ENCODE data around the gene LRRC25. TPM values are rescaled to one million over a fixed set of nuclear protein-coding genes. Genes with fewer than 3 reads are reported as not detected.

Gene LRRC25
- total RNA-seq, 2 experiments from 2014 or later = not detected

GRCh38 chr19:18440936-18441803 is 43.7 kb upstream of the LRRC25 start:
- Mint-ChIP-seq H3K4me3 (no peak overlapping the region), H3K36me3 (ENCODE audit: low read depth) (peaks cover 15% of the 10 kb centered on the region), H3K4me1 (peaks cover 19% of the 10 kb centered on the region), H3K27ac (no peak overlapping the region), H3K9me3 (ENCODE audit: low read depth) (peaks cover 3% of the 10 kb centered on the region), H3K27me3 (no peaks in the 10 kb centered on the region)
- intact Hi-C loops (cut with DNase I, micrococcal nuclease) = no loop called here
- DNase-seq (no peak), ATAC-seq (no peak)
- CTCF ChIA-PET = interaction anchor here (0.6 to 1.5 kb wide), 3 partner anchors 10 to 403 kb away, joined by 3 to 4 read pairs (median 4); no protein-coding TSS in a partner anchor
- POLR2A ChIA-PET = interaction anchor here (0.7 to 1.0 kb wide), 2 partner anchors 29 to 41 kb away, joined by 3 to 4 read pairs; no protein-coding TSS in a partner anchor

- Mint-ChIP-seq H3K27ac (no peak overlapping the region), H3K36me3 (ENCODE audit: low read depth) (peaks cover 14% of the 10 kb centered on the region), H3K9me3 (ENCODE audit: low read depth) (peaks cover 3% of the 10 kb centered on the region), H3K4me3 (no peak overlapping the region), H3K27me3 (no peaks in the 10 kb centered on the region), H3K4me1 (peaks cover 23% of the 10 kb centered on the region)
- ChIA-PET CTCF (interaction anchor here (0.6 to 1.5 kb wide), 3 partner anchors 11 to 404 kb away, joined by 3 to 4 read pairs (median 4); no protein-coding TSS in a partner anchor), POLR2A (interaction anchor here (0.7 to 1.0 kb wide), 2 partner anchors 30 to 42 kb away, joined by 3 to 4 read pairs; no protein-coding TSS in a partner anchor)
- DNase-seq (peak; percentile 73), ATAC-seq (peak; percentile 51)
- intact Hi-C loops (cut with DNase I, micrococcal nuclease) = no loop called here
Observed at GRCh38 chr19:18440415-18440877, 43.0 kb upstream of the LRRC25 start.

GRCh38 chr19:18439910-18440237 is 42.5 kb upstream of the LRRC25 start:
- no peaks in the 10 kb centered on the region for H3K27me3 Mint-ChIP-seq
- peaks cover 14% of the 10 kb centered on the region for H3K36me3 Mint-ChIP-seq (ENCODE audit: low read depth)
- no peak overlapping the region for H3K4me3 Mint-ChIP-seq
- ChIA-PET CTCF (no interaction called here), POLR2A (no interaction called here)
- peaks cover 23% of the 10 kb centered on the region for H3K4me1 Mint-ChIP-seq
- no peak overlapping the region for H3K27ac Mint-ChIP-seq
- ATAC-seq (no peak), DNase-seq (no peak)
- intact Hi-C loops (cut with DNase I, micrococcal nuclease) = loop anchor here in 1 of 2 experiments (5.0 kb wide), 1 partner anchor 347 kb away; no protein-coding TSS in a partner anchor
- H3K9me3 Mint-ChIP-seq (ENCODE audit: low read depth) = peaks cover 3% of the 10 kb centered on the region

GRCh38 chr19:18439025-18439909 is 41.8 kb upstream of the LRRC25 start:
- H3K4me1 Mint-ChIP-seq = peaks cover 23% of the 10 kb centered on the region
- ChIA-PET POLR2A (interaction anchor here (0.8 to 1.0 kb wide), 2 partner anchors 83 to 219 kb away, joined by 3 to 5 read pairs; partner anchors contain the start of gene ELL), CTCF (interaction anchor here (0.6 to 0.7 kb wide), 2 partner anchors 208 to 654 kb away, joined by 3 to 5 read pairs; no protein-coding TSS in a partner anchor)
- no peak overlapping the region for H3K4me3 Mint-ChIP-seq
- intact Hi-C loops (cut with DNase I, micrococcal nuclease) = loop anchor here in 1 of 2 experiments (5.0 kb wide), 1 partner anchor 348 kb away; no protein-coding TSS in a partner anchor
- H3K27ac Mint-ChIP-seq = no peak overlapping the region
- H3K36me3 Mint-ChIP-seq (ENCODE audit: low read depth) = peaks cover 17% of the 10 kb centered on the region
- H3K27me3 Mint-ChIP-seq = no peaks in the 10 kb centered on the region
- H3K9me3 Mint-ChIP-seq (ENCODE audit: low read depth) = peaks cover 3% of the 10 kb centered on the region
- DNase-seq (no peak), ATAC-seq (no peak)

GRCh38 chr19:18438331-18439024 is 41.1 kb upstream of the LRRC25 start:
- ChIA-PET POLR2A (interaction anchor here (0.8 to 1.0 kb wide), 2 partner anchors 83 to 219 kb away, joined by 3 to 5 read pairs; partner anchors contain the start of gene ELL), CTCF (interaction anchor here (0.6 kb wide), 1 partner anchor 208 kb away, joined by 5 read pairs; no protein-coding TSS in a partner anchor)
- Mint-ChIP-seq H3K9me3 (ENCODE audit: low read depth) (peaks cover 3% of the 10 kb centered on the region), H3K4me1 (peaks cover 25% of the 10 kb centered on the region), H3K4me3 (no peak overlapping the region), H3K27me3 (no peaks in the 10 kb centered on the region), H3K36me3 (ENCODE audit: low read depth) (peaks cover 17% of the 10 kb centered on the region), H3K27ac (no peak overlapping the region)
- intact Hi-C loops (cut with DNase I, micrococcal nuclease) = loop anchor here in 1 of 2 experiments (5.0 kb wide), 1 partner anchor 349 kb away; no protein-coding TSS in a partner anchor
- DNase-seq (no peak), ATAC-seq (no peak)

DNA sequence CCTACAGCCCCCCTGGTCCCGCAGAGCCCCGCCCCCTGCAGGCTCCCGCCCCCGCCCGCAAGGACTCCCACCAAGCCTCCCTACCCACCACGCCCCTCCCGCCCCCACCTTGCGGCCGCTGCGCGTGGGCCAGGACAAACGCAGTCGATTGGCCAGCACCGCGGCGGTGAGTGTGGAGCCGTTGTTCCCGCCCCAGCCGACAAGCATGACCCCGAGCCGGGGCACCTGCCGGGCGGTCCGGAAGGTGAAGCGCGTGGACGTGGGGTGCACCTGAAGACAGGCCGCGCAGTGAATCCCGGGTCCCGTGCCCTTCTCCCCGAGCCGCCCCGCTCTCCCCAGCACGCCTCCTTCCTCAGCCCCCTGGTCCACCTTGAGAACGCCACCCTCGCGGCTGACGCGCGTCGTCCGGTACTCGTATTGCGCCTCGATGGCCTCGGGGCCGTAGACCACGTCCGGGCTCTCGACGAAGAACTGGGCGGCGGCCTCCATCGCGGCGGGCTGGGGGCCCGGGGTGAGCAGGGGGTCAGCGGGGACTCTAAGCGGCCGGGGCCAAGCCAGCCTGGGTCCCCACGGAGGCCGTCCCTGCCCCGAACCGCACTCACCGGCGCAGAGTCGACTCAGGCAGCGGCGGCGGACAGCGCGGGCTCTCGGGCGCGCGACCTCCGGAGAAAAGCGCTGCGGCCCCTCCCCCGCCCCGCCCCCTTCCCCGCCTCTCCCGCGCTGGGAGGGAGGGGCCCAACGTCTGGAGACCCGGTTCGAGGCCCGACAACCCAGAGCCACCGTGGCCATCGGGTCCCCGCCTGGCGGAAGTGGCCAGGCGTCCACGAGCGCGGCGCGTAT is 40.3 kb upstream of the LRRC25 start, which contains the start of gene ISYNA1:
TSS of gene ISYNA1 (minus strand) at position 643 of the 840 bp plus-strand sequence. CDS start at position 489, 154 bp downstream.
- CTCF ChIA-PET = no interaction called here
- intact Hi-C loops (cut with DNase I, micrococcal nuclease) = loop anchor here (1.0 to 5.0 kb wide), 3 partner anchors 18 to 350 kb away; partner anchors contain the start of gene SSBP4 (in 2 of the 2)
- ATAC-seq = peak; percentile 15
- Mint-ChIP-seq H3K4me3 (peak within 1 kb of the TSS; percentile 63), H3K4me1 (peaks cover 23% of the 10 kb centered on the region), H3K27ac (no peak within 1 kb of the TSS), H3K27me3 (no peaks in the 10 kb centered on the region), H3K9me3 (ENCODE audit: low read depth) (peaks cover 3% of the 10 kb centered on the region), H3K36me3 (ENCODE audit: low read depth) (peaks cover 15% of the 10 kb centered on the region)
- peak; percentile 65 for DNase-seq
- POLR2A ChIA-PET = no interaction called here

DNA sequence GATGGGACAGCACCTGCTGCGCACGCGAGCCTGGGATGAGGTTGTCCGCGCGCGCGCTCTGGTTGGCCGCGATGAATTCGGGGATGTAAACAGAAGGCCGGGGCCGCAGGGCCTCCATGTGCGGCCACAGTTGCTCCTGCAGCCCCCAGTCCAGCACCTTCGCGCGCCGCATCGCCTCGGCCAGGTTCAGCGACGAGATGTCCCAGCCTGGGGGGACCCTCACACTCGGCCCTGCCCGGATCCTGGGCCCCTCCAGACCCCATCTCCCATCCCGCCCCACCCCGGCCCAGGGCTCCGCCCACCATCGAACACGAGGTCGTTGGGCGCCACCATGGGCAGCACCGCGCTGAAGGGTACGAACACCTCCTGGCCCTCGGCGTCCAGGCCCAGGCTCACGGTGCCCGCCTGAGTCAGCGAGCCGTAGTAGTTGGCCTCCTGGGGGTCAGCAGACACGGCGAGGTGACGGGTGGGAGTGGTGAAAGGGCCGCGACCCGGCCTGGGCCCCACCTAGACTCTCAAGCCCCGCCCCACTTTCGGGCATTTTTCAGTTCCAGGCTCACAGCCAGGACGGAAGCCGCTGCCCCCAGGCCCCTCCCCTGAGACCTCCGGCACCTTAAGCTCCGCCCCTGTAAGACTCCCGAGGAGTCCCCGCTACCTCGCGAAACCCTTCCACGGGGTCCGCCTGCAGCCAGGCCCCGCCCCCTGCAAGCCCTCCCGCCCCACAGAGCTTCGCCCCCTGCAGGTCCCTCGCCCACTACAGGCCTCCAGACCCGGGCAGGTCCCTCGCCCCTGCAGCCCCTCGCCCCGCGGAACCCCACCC is 39.5 kb upstream of the LRRC25 start:
- POLR2A ChIA-PET = interaction anchor here (0.5 kb wide), 1 partner anchor 1298 kb away, joined by 4 read pairs; no protein-coding TSS in a partner anchor
- ATAC-seq = peak; percentile 62
- Mint-ChIP-seq H3K27ac (no peak overlapping the region), H3K9me3 (ENCODE audit: low read depth) (no peaks in the 10 kb centered on the region), H3K4me3 (peak overlapping the region; percentile 63), H3K36me3 (ENCODE audit: low read depth) (peaks cover 11% of the 10 kb centered on the region), H3K4me1 (peaks cover 21% of the 10 kb centered on the region), H3K27me3 (no peaks in the 10 kb centered on the region)
- peak; percentile 80 for DNase-seq
- CTCF ChIA-PET = no interaction called here
- intact Hi-C loops (cut with DNase I, micrococcal nuclease) = loop anchor here (1.0 to 5.0 kb wide), 3 partner anchors 18 to 350 kb away; partner anchors contain the start of gene SSBP4 (in 2 of the 2)

- Mint-ChIP-seq H3K4me3 (peak overlapping the region; percentile 26), H3K9me3 (ENCODE audit: low read depth) (no peaks in the 10 kb centered on the region), H3K27ac (no peak overlapping the region), H3K36me3 (ENCODE audit: low read depth) (peaks cover 11% of the 10 kb centered on the region), H3K27me3 (no peaks in the 10 kb centered on the region), H3K4me1 (peaks cover 19% of the 10 kb centered on the region)
- ATAC-seq (no peak), DNase-seq (no peak)
- CTCF ChIA-PET = interaction anchor here (1.1 kb wide), 1 partner anchor 157 kb away, joined by 3 read pairs; no protein-coding TSS in a partner anchor
- intact Hi-C loops (cut with DNase I, micrococcal nuclease) = loop anchor here (2.0 to 5.0 kb wide), 2 partner anchors 17 to 351 kb away; partner anchors contain the start of gene SSBP4 (in 1 of the 2)
- POLR2A ChIA-PET = interaction anchor here (0.6 kb wide), 1 partner anchor 283 kb away, joined by 3 read pairs; the partner anchor contains the start of gene PIK3R2
Observed at GRCh38 chr19:18435842-18436670, 38.6 kb upstream of the LRRC25 start.
